Measurements from ENCODE around the gene PDE2A. TPM values are rescaled to one million over a fixed set of nuclear protein-coding genes. Genes with fewer than 3 reads are reported as not detected.
"Not testable (repeated sequence)": the region's sequence is repeated elsewhere in the genome, so short reads cannot be mapped to it uniquely, and the experiment has no call there.

PDE2A gene
- total RNA-seq, 1 donor from 2014 or later = 74.4 TPM

DNA sequence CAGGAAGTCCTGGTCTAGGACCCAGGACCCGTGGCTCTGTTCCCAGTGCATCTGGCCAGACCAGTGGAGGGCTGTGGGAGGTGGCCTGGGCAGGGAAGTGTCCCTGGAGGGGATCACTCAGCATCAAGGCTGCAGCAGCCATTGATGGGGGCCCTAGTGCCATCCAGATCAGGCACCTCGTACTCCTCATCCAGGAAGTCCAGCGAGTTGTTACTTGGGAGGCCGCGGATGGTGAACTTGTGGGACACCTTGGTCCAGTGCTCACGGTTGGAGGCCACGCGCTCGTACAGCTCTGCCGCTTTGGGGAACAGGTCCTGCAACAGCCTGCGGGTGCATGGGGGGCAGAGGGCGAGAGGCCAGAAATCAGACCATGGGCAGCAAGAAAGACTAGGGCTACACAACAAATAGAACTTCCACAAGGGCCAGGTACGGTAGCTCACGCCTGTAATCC lies 96.9 kb downstream of the PDE2A start:
- peak; percentile 51 for DNase-seq (ENCODE audit: low spot score)
- ATAC-seq = no peak
- intact Hi-C loops (cut with DNase I) = no loop called here

GRCh38 chr11:72576661-72577060 lies 97.6 kb downstream of the PDE2A start:
- no peak for ATAC-seq

DNA sequence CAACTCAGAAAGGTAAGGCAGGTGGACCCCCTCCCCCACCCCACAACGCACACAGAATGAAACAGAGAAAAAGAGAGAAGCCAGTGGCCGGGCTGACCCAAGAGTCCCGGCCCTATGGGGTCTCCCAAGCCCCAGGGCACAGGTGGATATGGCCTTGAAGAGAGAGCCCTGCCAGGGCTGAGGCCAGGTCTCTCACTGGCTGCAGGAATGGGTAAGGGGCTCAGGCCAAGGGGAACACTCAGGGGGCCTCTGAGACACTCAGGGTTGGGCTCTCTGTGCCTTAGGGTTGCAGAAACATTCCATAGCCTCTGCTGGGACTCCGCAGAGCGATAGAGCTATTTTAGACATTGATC lies 98.0 kb downstream of the PDE2A start:
- DNase-seq (ENCODE audit: low spot score) (peak; percentile 37), ATAC-seq (no peak)
- intact Hi-C loops (cut with DNase I) = no loop called here

More at GRCh38 chr11:72576661-72577060, 97.6 kb downstream of the PDE2A start:
- peak; percentile 28 for DNase-seq (ENCODE audit: low spot score)
- intact Hi-C loops (cut with DNase I) = no loop called here

GRCh38 chr11:72575533-72576242 lies 98.5 kb downstream of the PDE2A start:
- ATAC-seq (no peak), DNase-seq (ENCODE audit: low spot score) (peak; percentile 42)
- intact Hi-C loops (cut with DNase I) = no loop called here

DNA sequence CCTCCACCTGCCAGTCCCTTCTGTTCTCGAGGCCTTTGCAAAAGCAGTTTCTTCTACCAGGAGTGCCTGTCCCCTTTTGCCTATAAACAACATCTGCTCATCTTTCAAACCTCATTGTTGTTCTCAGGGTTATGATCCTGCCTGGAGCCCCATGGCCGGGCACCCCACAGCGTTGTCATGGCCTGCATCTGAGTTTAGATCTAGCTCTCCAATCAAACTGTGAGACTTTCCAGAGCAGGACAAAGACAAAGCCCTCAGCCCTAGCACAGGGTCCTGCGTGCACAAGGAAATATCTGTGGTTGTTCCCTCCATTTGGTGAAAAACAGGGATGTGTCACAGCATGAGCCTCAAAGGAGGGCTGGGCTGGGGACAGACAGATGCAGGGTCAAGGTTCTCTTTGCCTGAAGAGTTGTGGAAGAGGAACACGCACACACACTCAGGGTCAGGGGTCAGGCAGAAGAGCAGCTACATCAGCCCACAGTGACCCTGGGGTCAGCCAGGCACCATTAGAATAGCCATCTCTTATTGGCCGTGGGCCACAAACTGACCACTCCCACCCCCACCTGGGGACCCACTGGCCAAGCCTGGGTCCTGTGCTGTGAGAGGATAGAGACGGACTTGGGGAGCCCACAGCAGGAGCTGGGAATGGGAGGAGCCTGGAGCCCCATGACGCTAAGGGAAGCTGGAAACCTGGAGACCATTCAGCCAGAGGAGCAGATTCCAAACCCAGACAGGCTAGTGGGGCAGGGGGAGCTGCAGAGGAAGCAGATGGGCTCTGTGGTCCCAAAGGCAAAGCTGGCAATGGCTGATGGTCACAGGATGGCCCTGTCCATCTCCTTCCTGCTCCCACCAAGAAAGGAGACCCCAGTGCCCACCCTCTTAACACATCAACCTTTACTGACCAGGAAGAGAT lies 99.4 kb downstream of the PDE2A start:
- intact Hi-C loops (cut with DNase I) = no loop called here
- DNase-seq (ENCODE audit: low spot score) = peak; percentile 22

DNA sequence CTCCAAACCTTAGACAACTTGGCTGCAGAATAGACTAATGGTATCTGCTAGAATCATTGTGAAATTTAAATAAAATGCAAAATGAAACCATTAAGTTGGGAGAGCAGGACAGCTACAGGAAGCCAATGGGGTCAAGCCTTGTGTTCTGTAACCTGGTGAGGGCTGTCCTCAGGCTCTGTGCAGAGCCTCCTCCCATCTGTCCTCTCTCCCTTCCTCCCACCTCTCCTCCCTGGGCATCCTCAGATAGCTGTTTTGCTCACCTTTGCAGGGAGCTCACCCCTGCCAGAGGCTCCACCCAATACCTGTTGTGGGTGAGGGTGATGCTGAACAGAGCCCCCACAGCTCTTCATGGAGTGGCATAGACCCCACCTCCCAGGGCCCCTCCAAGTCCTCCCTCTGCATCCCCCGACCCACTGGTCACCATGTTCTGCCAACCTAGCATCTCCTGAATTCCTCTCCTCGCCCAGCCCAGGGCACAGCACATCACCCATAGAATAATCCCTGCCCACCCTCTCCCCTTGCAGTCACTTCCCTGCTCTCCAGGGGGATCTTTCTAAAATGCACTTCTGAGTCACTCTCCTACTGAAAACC lies 100.3 kb downstream of the PDE2A start:
- intact Hi-C loops (cut with DNase I) = no loop called here
- DNase-seq (ENCODE audit: low spot score) = peak; percentile 38
- ATAC-seq = no peak

More for the DNA sequence above, 99.4 kb downstream of the PDE2A start:
- ATAC-seq = no peak

GRCh38 chr11:72573072-72573854 lies 101.0 kb downstream of the PDE2A start:
- DNase-seq (ENCODE audit: low spot score) (peak; percentile 54), ATAC-seq (peak; percentile 68)
- intact Hi-C loops (cut with DNase I) = no loop called here

DNA sequence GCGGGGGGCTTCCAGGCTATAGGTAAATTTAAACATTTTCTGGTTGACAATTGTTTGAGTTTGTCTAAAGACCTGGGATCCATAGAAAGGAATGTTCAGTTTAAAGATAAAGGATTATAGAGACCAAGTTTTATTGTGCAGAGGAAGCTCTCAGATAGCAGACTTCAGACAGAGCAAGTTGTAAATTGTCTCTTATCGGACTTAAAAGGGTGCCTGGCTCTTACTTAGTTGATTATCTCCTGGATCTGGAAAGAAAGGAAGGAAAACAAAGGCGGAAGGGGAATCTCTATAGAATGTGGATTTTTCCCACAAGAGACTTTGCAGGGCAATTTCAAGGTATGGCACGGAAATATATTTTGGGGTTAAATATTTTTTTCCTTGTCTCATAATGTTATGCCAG lies 101.7 kb downstream of the PDE2A start:
- ATAC-seq; intact Hi-C loops (cut with DNase I): not testable (repeated sequence)

GRCh38 chr11:72570893-72571661 lies 103.1 kb downstream of the PDE2A start:
- intact Hi-C loops (cut with DNase I) = no loop called here

More for the DNA sequence above, 101.7 kb downstream of the PDE2A start:
- not testable (repeated sequence) for DNase-seq (ENCODE audit: low spot score)

DNA sequence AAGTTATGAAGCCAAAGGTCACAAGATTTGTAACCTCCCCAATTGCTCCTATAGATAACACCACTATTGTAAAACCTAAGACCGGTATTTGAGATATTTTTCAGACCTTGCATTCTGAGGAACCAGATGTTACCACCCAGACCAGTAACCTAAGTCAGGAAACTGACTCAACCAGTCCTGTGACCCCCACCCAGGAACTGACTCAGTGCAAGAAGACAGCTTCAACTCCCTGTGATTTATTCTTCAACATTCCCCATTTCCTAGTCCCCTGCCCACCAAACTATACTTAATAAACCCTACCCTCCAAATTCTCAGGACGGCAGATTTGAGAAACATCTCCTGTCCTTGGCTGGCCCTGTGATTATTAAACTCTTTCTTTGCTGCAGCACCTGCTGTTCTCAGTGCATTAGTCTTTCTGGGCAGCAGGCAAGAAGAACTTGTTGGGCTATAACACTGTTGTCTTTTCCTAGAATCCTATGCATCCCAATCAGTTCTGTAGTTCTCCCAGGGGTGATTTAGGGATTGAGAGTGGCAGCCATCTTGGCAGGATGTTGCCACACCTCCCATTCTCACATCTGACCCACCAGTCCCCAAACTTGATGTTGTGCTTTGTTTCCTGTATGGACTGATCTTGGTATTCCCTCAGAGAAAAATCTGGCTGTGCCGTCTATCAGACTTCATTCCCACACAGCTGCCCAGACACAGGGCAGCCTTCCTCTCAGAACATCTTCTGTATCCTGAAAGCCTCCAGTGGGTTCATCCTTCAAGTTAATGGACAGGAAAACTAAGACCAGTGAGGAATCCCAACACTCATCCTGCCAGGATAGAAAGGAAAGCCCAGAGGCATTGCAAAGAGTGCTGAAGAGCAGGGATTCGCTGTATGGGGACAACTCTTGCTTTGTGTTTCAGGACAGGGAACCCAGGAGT lies 104.0 kb downstream of the PDE2A start:
- intact Hi-C loops (cut with DNase I) = loop anchor here (2.0 kb wide), 1 partner anchor 73 kb away; no protein-coding TSS in a partner anchor
- DNase-seq (ENCODE audit: low spot score) = no peak
- no peak for ATAC-seq

More at GRCh38 chr11:72570893-72571661, 103.1 kb downstream of the PDE2A start:
- no peak for ATAC-seq
- DNase-seq (ENCODE audit: low spot score) = no peak

GRCh38 chr11:72568861-72569260 lies 105.4 kb downstream of the PDE2A start:
- no peak for DNase-seq (ENCODE audit: low spot score)
- intact Hi-C loops (cut with DNase I) = loop anchor here (2.0 kb wide), 1 partner anchor 72 kb away; no protein-coding TSS in a partner anchor
- ATAC-seq = no peak

- intact Hi-C loops (cut with DNase I) = no loop called here
- DNase-seq (ENCODE audit: low spot score) (no peak), ATAC-seq (no peak)
These were observed 111.8 kb downstream of the PDE2A start for GRCh38 chr11:72562431-72562830.

DNA sequence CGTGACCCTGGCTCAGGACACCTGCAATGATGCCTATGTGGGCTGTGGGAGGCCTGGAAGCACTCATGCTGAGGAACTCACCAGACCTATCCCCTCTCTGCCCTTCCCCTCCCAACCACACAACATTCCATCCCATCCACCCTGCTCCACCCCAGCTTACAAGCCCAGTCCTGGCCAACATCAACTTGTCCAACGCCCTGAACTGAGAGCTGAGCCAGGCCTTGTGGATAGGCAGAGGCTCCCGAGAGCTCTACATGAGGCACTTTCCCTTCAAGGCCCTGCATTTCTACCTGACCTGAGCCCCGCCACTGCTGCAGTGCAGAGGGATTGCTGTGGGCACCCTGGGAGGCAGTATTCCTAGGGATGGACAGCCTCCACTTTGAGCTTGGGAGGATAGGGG lies 112.4 kb downstream of the PDE2A start:
- ATAC-seq (peak; percentile 96), DNase-seq (ENCODE audit: low spot score) (no peak)
- intact Hi-C loops (cut with DNase I) = no loop called here

GRCh38 chr11:72560864-72561263 lies 113.4 kb downstream of the PDE2A start:
- ATAC-seq; DNase-seq (ENCODE audit: low spot score); intact Hi-C loops (cut with DNase I): not testable (repeated sequence)

DNA sequence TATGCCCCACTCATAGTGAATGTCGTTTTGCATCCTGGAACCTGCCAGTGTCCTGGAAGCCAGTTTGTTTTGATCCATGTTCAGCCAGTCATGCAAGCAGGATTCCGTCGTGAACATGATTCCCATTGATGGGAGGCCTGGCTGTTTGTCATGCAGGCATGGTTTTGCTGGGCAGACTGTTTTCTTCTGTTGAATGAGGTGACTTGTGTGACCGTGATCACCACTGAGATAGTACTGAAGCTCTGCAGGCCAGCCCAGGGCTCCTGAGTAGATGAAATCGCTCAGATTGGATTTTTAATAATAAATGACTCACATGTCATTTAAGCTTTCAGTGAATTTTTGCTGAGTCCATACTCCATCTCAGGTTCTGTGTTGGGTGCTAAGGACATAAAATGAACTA lies 117.8 kb downstream of the PDE2A start:
- no peak for DNase-seq (ENCODE audit: low spot score)
- ATAC-seq = no peak
- intact Hi-C loops (cut with DNase I) = no loop called here

GRCh38 chr11:72555014-72555522 lies 119.2 kb downstream of the PDE2A start:
- DNase-seq (ENCODE audit: low spot score); intact Hi-C loops (cut with DNase I); ATAC-seq: not testable (repeated sequence)

GRCh38 chr11:72553706-72554105 lies 120.5 kb downstream of the PDE2A start:
- ATAC-seq = no peak
- intact Hi-C loops (cut with DNase I) = no loop called here
- DNase-seq (ENCODE audit: low spot score) = no peak

Data from sciatic nerve (tissue), 2 donors.